Ammon's horn (tissue), 1 donor: ENCODE measurements around the gene TMEM145.
"Not testable (repeated sequence)": the region's sequence is repeated elsewhere in the genome, so short reads cannot be mapped to it uniquely, and the experiment has no call there.

Experiments
- DNase-seq: peaks from one replicate; pipeline ENCODE4 v3.0.0-alpha.2; 2016; ENCODE audit warnings: low spot score

Gene TMEM145

GRCh38 chr19:42313840-42314755 lies 989 bp downstream of the TMEM145 start:
- DNase-seq = no peak

GRCh38 chr19:42315024-42315423 lies 1.9 kb downstream of the TMEM145 start:
- DNase-seq = no peak

- DNase-seq = no peak
Measured at GRCh38 chr19:42316223-42317211, 3.4 kb downstream of the TMEM145 start.

GRCh38 chr19:42317535-42317934 lies 4.4 kb downstream of the TMEM145 start:
- no peak for DNase-seq

- DNase-seq = no peak
Measured at GRCh38 chr19:42322305-42322704, 9.2 kb downstream of the TMEM145 start.

- DNase-seq = no peak
Measured at GRCh38 chr19:42323473-42323851, 10.4 kb downstream of the TMEM145 start.

GRCh38 chr19:42323852-42324654 lies 10.9 kb downstream of the TMEM145 start:
- no peak for DNase-seq

GRCh38 chr19:42324655-42325307 lies 11.7 kb downstream of the TMEM145 start:
- no peak for DNase-seq

GRCh38 chr19:42325308-42325895 lies 12.3 kb downstream of the TMEM145 start, which contains the start of gene MEGF8:
MEGF8 (plus strand) TSS chr19:42325635; CDS start chr19:42326244, 609 bp downstream.
- DNase-seq = peak; percentile 98

- DNase-seq = no peak
Measured at GRCh38 chr19:42325896-42326771, 13.0 kb downstream of the TMEM145 start.

GRCh38 chr19:42326969-42327368 lies 13.9 kb downstream of the TMEM145 start:
- DNase-seq = no peak

GRCh38 chr19:42327381-42327780 lies 14.3 kb downstream of the TMEM145 start:
- no peak for DNase-seq

GRCh38 chr19:42328106-42328505 lies 15.0 kb downstream of the TMEM145 start:
- DNase-seq = no peak

- DNase-seq = no peak
Measured at GRCh38 chr19:42328854-42329253, 15.7 kb downstream of the TMEM145 start.

- no peak for DNase-seq
Measured at GRCh38 chr19:42330241-42330711, 17.2 kb downstream of the TMEM145 start.

GRCh38 chr19:42331333-42331732 lies 18.2 kb downstream of the TMEM145 start:
- DNase-seq = not testable (repeated sequence)

- no peak for DNase-seq
Measured at GRCh38 chr19:42332059-42332458, 18.9 kb downstream of the TMEM145 start.

GRCh38 chr19:42333018-42333417 lies 19.9 kb downstream of the TMEM145 start:
- no peak for DNase-seq

GRCh38 chr19:42333975-42334696 lies 21.0 kb downstream of the TMEM145 start:
- no peak for DNase-seq
